ENCODE measurements around the gene IKBKG.

DNA sequence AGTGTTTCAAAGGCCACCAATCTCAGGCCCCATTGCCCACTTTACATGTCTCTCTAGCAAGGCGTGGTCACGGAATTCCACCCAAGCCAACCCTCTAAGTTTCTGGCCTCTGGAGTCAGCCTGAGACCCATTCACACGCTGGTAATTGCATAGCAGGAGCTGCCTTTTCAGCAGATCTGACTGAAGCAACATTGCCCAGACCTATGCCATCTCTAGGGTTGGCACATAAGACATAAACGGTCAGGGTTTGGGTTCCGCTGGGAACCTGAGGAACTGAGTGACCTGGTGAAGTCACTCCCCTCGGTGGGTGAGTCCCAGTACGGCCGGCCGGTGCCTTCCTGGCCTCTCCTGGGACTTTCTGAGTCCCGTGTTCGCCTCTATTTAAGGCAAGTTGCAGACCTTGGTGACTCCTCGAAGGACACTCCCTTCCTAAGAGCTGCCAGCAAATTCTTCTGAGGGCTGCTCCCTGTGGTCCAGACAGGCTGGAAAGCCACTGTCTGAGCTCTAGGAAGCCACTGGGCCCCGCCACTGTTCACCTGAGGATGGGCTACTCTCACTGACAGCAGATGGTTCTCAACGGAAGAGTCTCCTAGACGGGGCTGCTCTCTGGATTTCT is 53.4 kb downstream of the IKBKG start:
- TF ChIP-seq, protein P1, sequence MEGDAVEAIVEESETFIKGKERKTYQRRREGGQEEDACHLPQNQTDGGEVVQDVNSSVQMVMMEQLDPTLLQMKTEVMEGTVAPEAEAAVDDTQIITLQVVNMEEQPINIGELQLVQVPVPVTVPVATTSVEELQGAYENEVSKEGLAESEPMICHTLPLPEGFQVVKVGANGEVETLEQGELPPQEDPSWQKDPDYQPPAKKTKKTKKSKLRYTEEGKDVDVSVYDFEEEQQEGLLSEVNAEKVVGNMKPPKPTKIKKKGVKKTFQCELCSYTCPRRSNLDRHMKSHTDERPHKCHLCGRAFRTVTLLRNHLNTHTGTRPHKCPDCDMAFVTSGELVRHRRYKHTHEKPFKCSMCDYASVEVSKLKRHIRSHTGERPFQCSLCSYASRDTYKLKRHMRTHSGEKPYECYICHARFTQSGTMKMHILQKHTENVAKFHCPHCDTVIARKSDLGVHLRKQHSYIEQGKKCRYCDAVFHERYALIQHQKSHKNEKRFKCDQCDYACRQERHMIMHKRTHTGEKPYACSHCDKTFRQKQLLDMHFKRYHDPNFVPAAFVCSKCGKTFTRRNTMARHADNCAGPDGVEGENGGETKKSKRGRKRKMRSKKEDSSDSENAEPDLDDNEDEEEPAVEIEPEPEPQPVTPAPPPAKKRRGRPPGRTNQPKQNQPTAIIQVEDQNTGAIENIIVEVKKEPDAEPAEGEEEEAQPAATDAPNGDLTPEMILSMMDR (IDR thresholded peaks at IDR 0.05): no peak
- no peak for TF ChIP-seq POLR2A (IDR thresholded peaks at IDR 0.05)
- no peak for TF ChIP-seq EP300 (IDR thresholded peaks at IDR 0.05)
- no peak for TF ChIP-seq POLR2AphosphoS5 (IDR thresholded peaks at IDR 0.05)
